Left renal cortex interstitium (tissue), 4 donors: ENCODE data around the gene PROK2. TPM values are rescaled to one million over a fixed set of nuclear protein-coding genes. Genes with fewer than 3 reads are reported as not detected.

Source experiments
- DNase-seq, 4 donors: peaks; one replicate each; pipeline ENCODE4 v3.0.0-alpha.2; 2013; ENCODE audit warnings: low read depth in 4 of 4, low spot score in 2 of 4, missing footprints in 1 of 4
- polyA plus RNA-seq, 4 donors: library from polyadenylated mRNA; unstranded; fragments of 120-200 nt; gene quantifications; one replicate each; pipeline ENCODE4 v1.2.1, GENCODE V29; 2013; ENCODE audit not compliant: insufficient read length in 4 of 4

Gene PROK2
- polyA plus RNA-seq, 4 donors: 0.17 TPM; not detected in 3

GRCh38 chr3:71751602-71752001, 33.3 kb downstream of the PROK2 start:
- no peak for DNase-seq

GRCh38 chr3:71744738-71745137, 40.2 kb downstream of the PROK2 start:
- no peak for DNase-seq

GRCh38 chr3:71742621-71743020, 42.3 kb downstream of the PROK2 start:
- no peak for DNase-seq

GRCh38 chr3:71734881-71735280, 50.1 kb downstream of the PROK2 start:
- no peak for DNase-seq

- DNase-seq: no peak
Observed at GRCh38 chr3:71733319-71733718, 51.6 kb downstream of the PROK2 start.

- no peak for DNase-seq
Observed at GRCh38 chr3:71732637-71733036, 52.3 kb downstream of the PROK2 start.

GRCh38 chr3:71728632-71729342, 56.2 kb downstream of the PROK2 start:
- DNase-seq: no peak

GRCh38 chr3:71726146-71726545, 58.8 kb downstream of the PROK2 start:
- DNase-seq: no peak

- DNase-seq: no peak
Observed at GRCh38 chr3:71725271-71725991, 59.5 kb downstream of the PROK2 start, which contains the start of gene EIF4E3. Gene EIF4E3 (minus strand): TSS chr3:71725402. CDS start chr3:71725367, 35 bp downstream.

GRCh38 chr3:71724584-71725270, 60.2 kb downstream of the PROK2 start:
- DNase-seq: no peak

- DNase-seq: no peak
Observed at GRCh38 chr3:71724171-71724453, 60.8 kb downstream of the PROK2 start.

- no peak for DNase-seq
Observed at GRCh38 chr3:71723452-71724170, 61.3 kb downstream of the PROK2 start.

- no peak for DNase-seq
Observed at GRCh38 chr3:71722693-71723092, 62.3 kb downstream of the PROK2 start.

Other genes starting within 250 kb of the PROK2 start
- 10 to 100 TPM; 31.2 to 45.8 (median 38.9) TPM for gene FOXP1, start 201.4 kb downstream of the PROK2 start, polyA plus RNA-seq
- 10 to 100 TPM; 10.4 to 13.2 (median 11.4) TPM for gene EIF4E3, start 59.7 kb downstream of the PROK2 start, polyA plus RNA-seq
- gene GPR27, start 31.3 kb downstream of the PROK2 start, polyA plus RNA-seq: 10 to 100 TPM in 2 of 4 donors, 1 to 10 TPM in 2; 7.5 to 10.1 (median 9.6) TPM